SK-N-SH (cell line): Measurements from ENCODE around the gene HNRNPAB.

Experiments
- CTCF ChIP-seq: fragments of 200-600 bp; sonication (generic); IDR thresholded peaks from 2 replicates; pipeline ENCODE4 v1.6.1; 2017; ENCODE audit warnings: antibody characterized with exemption, mild to moderate bottlenecking, moderate library complexity
- IRF3 ChIP-seq: fragments of 150-350 bp; IDR thresholded peaks from 2 replicates; pipeline ENCODE4 v1.6.1; 2016; ENCODE audit warnings: mild to moderate bottlenecking, low read depth, low read length
- MAX ChIP-seq: IDR thresholded peaks from 2 replicates; pipeline ENCODE4 v1.4.0; 2012; ENCODE audit warnings: low read depth
- MXI1 ChIP-seq: IDR thresholded peaks from 2 replicates; pipeline ENCODE4 v1.6.1; 2012; ENCODE audit warnings: mild to moderate bottlenecking, low read depth, low read length, improper control_type of control experiment
- NRF1 ChIP-seq: IDR thresholded peaks from 2 replicates; pipeline ENCODE4 v1.6.1; 2012; ENCODE audit warnings: low read depth, mild to moderate bottlenecking, low read length
- POLR2AphosphoS5 ChIP-seq: IDR thresholded peaks from 2 replicates; pipeline ENCODE4 v1.6.1; 2012; ENCODE audit warnings: low read depth, low read length
- RAD21 ChIP-seq: IDR thresholded peaks from 2 replicates; pipeline ENCODE4 v1.6.1; 2012; ENCODE audit warnings: mild to moderate bottlenecking, low read length
- RCOR1 ChIP-seq: fragments of 150-350 bp; IDR thresholded peaks from 2 replicates; pipeline ENCODE4 v1.6.1; 2017; ENCODE audit warnings: antibody characterized with exemption, low read length
- USF1 ChIP-seq: IDR thresholded peaks from 2 replicates; pipeline ENCODE4 v1.4.0; 2012; ENCODE audit warnings: low read depth, borderline replicate concordance

- no peak for TF ChIP-seq CTCF
- TF ChIP-seq NRF1: no peak
- TF ChIP-seq MAX: no peak
- TF ChIP-seq RCOR1: no peak
- TF ChIP-seq USF1: no peak
- TF ChIP-seq MXI1: no peak
- no peak for TF ChIP-seq RAD21
- TF ChIP-seq POLR2AphosphoS5: no peak
- no peak for TF ChIP-seq IRF3
Measured at GRCh38 chr5:178241231-178241663, 36.9 kb downstream of the HNRNPAB start.
